AG04449 (cell line): ENCODE results near the gene NGEF.

Source experiments
- CTCF ChIA-PET: fragments of 350-600 bp; formaldehyde crosslinking; extraction: SDS; loops from one replicate; lab custom pipeline; 2021; ENCODE audit warnings: antibody characterized with exemption; lab: Yijun Ruan, JAX
- POLR2A ChIA-PET: fragments of 400-600, 350-600 bp; formaldehyde crosslinking; extraction: SDS; loops from one replicate; lab custom pipeline; 2020; ENCODE audit warnings: antibody characterized with exemption, inconsistent platforms; lab: Yijun Ruan, JAX
- DNase-seq: peaks from one replicate; pipeline ENCODE4 v3.0.0-alpha.2; 2010; ENCODE audit warnings: low read depth, low spot score
- H3K4me3 ChIP-seq: 2 replicates; pipeline ENCODE4 v1.5.1; 2011; ENCODE audit warnings: low read depth, mild to moderate bottlenecking, control low read depth, low read length
- CTCF ChIP-seq: IDR thresholded peaks from one replicate; pipeline ENCODE4 v1.5.1; 2011; ENCODE audit warnings: mild to moderate bottlenecking, moderate library complexity, low read length, control low read depth, inconsistent platforms; ENCODE audit not compliant: insufficient read depth; ENCODE audit errors: missing control alignments

NGEF gene

GRCh38 chr2:232873909-232874641 is 139.0 kb downstream of the NGEF start:
- POLR2A ChIA-PET = no interaction called here
- no peak for DNase-seq
- H3K4me3 ChIP-seq = no peak overlapping the region
- CTCF ChIA-PET = no interaction called here
- TF ChIP-seq CTCF = no peak

- DNase-seq = no peak
- no peak overlapping the region for H3K4me3 ChIP-seq
- ChIA-PET POLR2A (no interaction called here), CTCF (no interaction called here)
- TF ChIP-seq CTCF = no peak
These were observed 139.7 kb downstream of the NGEF start for GRCh38 chr2:232873292-232873908.

- TF ChIP-seq CTCF = no peak
- H3K4me3 ChIP-seq = no peak overlapping the region
- no peak for DNase-seq
- ChIA-PET CTCF (no interaction called here), POLR2A (no interaction called here)
These were observed 140.2 kb downstream of the NGEF start for GRCh38 chr2:232872826-232873225.

- ChIA-PET CTCF (interaction anchor here (1.4 to 1.5 kb wide), 2 partner anchors 157 to 182 kb away, joined by 5 to 7 read pairs; no protein-coding TSS in a partner anchor), POLR2A (no interaction called here)
- no peak for DNase-seq
- TF ChIP-seq CTCF = no peak
- no peak overlapping the region for H3K4me3 ChIP-seq
These were observed 141.0 kb downstream of the NGEF start for GRCh38 chr2:232871835-232872736.

GRCh38 chr2:232871418-232871834 is 141.6 kb downstream of the NGEF start:
- POLR2A ChIA-PET = no interaction called here
- CTCF ChIA-PET = interaction anchor here (1.4 to 1.5 kb wide), 3 partner anchors 18 to 183 kb away, joined by 5 to 7 read pairs (median 5); no protein-coding TSS in a partner anchor

More at GRCh38 chr2:232871418-232871834, 141.6 kb downstream of the NGEF start:
- no peak for DNase-seq
- TF ChIP-seq CTCF = no peak
- no peak overlapping the region for H3K4me3 ChIP-seq
